Neural cell (in vitro differentiated cells): Measurements from ENCODE around the gene PCNX2. TPM values are rescaled to one million over a fixed set of nuclear protein-coding genes. Genes with fewer than 3 reads are reported as not detected.

Source experiments
- H2AFZ ChIP-seq: fragments of 200-600, 300-800 bp; sonication (generic), shearing (Covaris generic); 2 replicates; pipeline ENCODE4 v1.6.0; 2014; ENCODE audit warnings: low read depth, mild to moderate bottlenecking, antibody characterized with exemption, low read length, moderate library complexity
- H3F3A ChIP-seq: fragments of 200-600 bp; shearing (Covaris generic); 2 replicates; pipeline ENCODE4 v1.6.1; 2016; ENCODE audit warnings: mild to moderate bottlenecking, moderate library complexity, mixed read lengths, antibody characterized with exemption, low read length; ENCODE audit not compliant: insufficient read depth, poor library complexity, severe bottlenecking
- H3K27ac ChIP-seq: fragments of 200-600, 300-800 bp; sonication (generic), shearing (Covaris generic); 2 replicates; pipeline ENCODE4 v1.5.1; 2014; ENCODE audit warnings: mild to moderate bottlenecking, low read length, moderate library complexity
- H3K27me3 ChIP-seq: fragments of 300-800, 200-600 bp; sonication (generic), shearing (Covaris generic); 2 replicates; pipeline ENCODE4 v1.6.0; 2014; ENCODE audit warnings: mild to moderate bottlenecking, low read depth, low read length, moderate library complexity; ENCODE audit not compliant: insufficient read depth
- H3K36me3 ChIP-seq: fragments of 300-800, 200-600 bp; sonication (generic), shearing (Covaris generic); 2 replicates; pipeline ENCODE4 v1.5.1; 2014; ENCODE audit warnings: mild to moderate bottlenecking, antibody characterized with exemption, low read length, moderate library complexity; ENCODE audit not compliant: insufficient read depth
- H3K4me2 ChIP-seq: fragments of 300-800, 200-600 bp; sonication (generic), shearing (Covaris generic); 2 replicates; pipeline ENCODE4 v1.6.0; 2014; ENCODE audit warnings: mild to moderate bottlenecking, low read length
- H3K4me3 ChIP-seq: fragments of 300-800, 200-600 bp; sonication (generic), shearing (Covaris generic); 2 replicates; pipeline ENCODE4 v1.5.1; 2014; ENCODE audit warnings: mild to moderate bottlenecking, low read length, moderate library complexity
- H3K79me2 ChIP-seq: fragments of 200-600 bp; shearing (Covaris generic); replicated peaks from 2 replicates; pipeline ENCODE4 v1.6.0; 2014; ENCODE audit warnings: mild to moderate bottlenecking, low read length, moderate library complexity; ENCODE audit not compliant: insufficient read depth
- H3K9ac ChIP-seq: fragments of 300-800, 200-600 bp; sonication (generic), shearing (Covaris generic); 2 replicates; pipeline ENCODE4 v1.6.1; 2016; ENCODE audit warnings: mild to moderate bottlenecking, low read length, mixed read lengths
- H3K9me2 ChIP-seq: fragments of 200-600 bp; shearing (Covaris generic); 2 replicates; pipeline ENCODE4 v1.6.1; 2016; ENCODE audit warnings: mild to moderate bottlenecking, low read length, mixed read lengths; ENCODE audit not compliant: insufficient read depth
- H3K9me3 ChIP-seq: fragments of 200-600, 300-800 bp; sonication (generic), shearing (Covaris generic); 2 replicates; pipeline ENCODE4 v1.6.1; 2016; ENCODE audit warnings: mild to moderate bottlenecking, mixed run types, low read length, moderate library complexity, mixed read lengths
- H4K20me1 ChIP-seq: fragments of 200-600 bp; shearing (Covaris generic); 2 replicates; pipeline ENCODE4 v1.6.1; 2016; ENCODE audit warnings: mild to moderate bottlenecking, mixed run types; ENCODE audit not compliant: insufficient read depth
- EP300 ChIP-seq: fragments of 450-650 bp; conservative IDR thresholded peaks from 2 replicates; pipeline ENCODE4 v1.6.1; 2014; ENCODE audit warnings: antibody characterized with exemption, mild to moderate bottlenecking, moderate library complexity; ENCODE audit not compliant: poor library complexity, severe bottlenecking
- EZH2 ChIP-seq: fragments of 200-600, 300-800 bp; shearing (Covaris generic), sonication (generic); IDR thresholded peaks from 2 replicates; pipeline ENCODE4 v1.6.1; 2014; ENCODE audit warnings: antibody characterized with exemption, low read length, borderline replicate concordance, mild to moderate bottlenecking; ENCODE audit not compliant: insufficient read depth, poor library complexity, severe bottlenecking
- MXI1 ChIP-seq: fragments of 450-650 bp; conservative IDR thresholded peaks from 2 replicates; pipeline ENCODE4 v1.6.1; 2014; ENCODE audit warnings: antibody characterized with exemption, mild to moderate bottlenecking; ENCODE audit not compliant: poor library complexity, severe bottlenecking
- POLR2AphosphoS5 ChIP-seq: IDR thresholded peaks from 2 replicates; pipeline ENCODE4 v1.6.1; 2012
- RAD21 ChIP-seq: fragments of 450-650 bp; conservative IDR thresholded peaks from 2 replicates; pipeline ENCODE4 v1.6.1; 2014; ENCODE audit warnings: antibody characterized with exemption, mild to moderate bottlenecking, moderate library complexity
- SMC3 ChIP-seq: fragments of 450-650 bp; conservative IDR thresholded peaks from 2 replicates; pipeline ENCODE4 v1.6.1; 2014; ENCODE audit warnings: antibody characterized with exemption, mild to moderate bottlenecking, moderate library complexity; ENCODE audit not compliant: poor library complexity
- TAF1 ChIP-seq: IDR thresholded peaks from 2 replicates; pipeline ENCODE4 v1.6.1; 2012; ENCODE audit warnings: low read depth
- polyA plus RNA-seq: library from polyadenylated mRNA; depleted of rRNA; stranded (reverse); fragments of >200 nt; gene quantifications from 2 replicates; pipeline ENCODE4 v1.2.3, GENCODE V29; 2014
- TF ChIP-seq, protein P1 (sequence below): IDR thresholded peaks from 2 replicates; pipeline ENCODE4 v1.6.1; 2012; ENCODE audit warnings: borderline replicate concordance
- TF ChIP-seq, protein P2 (sequence below): fragments of 450-650 bp; IDR thresholded peaks from 2 replicates; pipeline ENCODE4 v1.5.1; 2014; ENCODE audit warnings: antibody characterized with exemption, mild to moderate bottlenecking, moderate library complexity; ENCODE audit not compliant: poor library complexity, severe bottlenecking

Gene PCNX2
- polyA plus RNA-seq, 1 donor from 2014 or later, result 17.2 TPM

DNA sequence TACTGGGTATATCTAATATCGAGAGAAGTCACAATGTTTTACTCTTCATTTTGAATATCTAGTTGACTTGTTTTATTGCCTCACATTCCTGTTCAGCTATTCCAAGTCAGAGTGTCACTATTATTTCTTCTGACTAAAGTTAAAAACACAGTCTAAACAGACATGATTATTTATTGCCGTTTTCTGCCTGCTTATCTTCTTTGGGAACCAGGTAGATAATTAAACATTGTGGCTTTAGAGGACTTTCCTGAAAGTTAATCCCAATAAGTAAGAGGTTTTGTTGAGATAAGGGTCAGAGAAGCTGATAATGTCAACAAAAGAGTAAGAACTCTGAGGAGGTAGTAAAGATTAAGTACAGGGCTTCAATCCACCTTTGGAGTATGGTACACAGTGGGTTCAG lies 53.8 kb downstream of the PCNX2 start:
- Histone ChIP-seq H2AFZ (no peak overlapping the region), H3K9me2 (no peaks in the 10 kb centered on the region), H3K9me3 (no peaks in the 10 kb centered on the region), H3K4me3 (no peak overlapping the region), H3K27ac (no peak overlapping the region), H3K79me2 (no peaks in the 10 kb centered on the region), H3K4me2 (no peak overlapping the region), H3K9ac (no peak overlapping the region), H3F3A (no peaks in the 10 kb centered on the region), H3K36me3 (no peaks in the 10 kb centered on the region), H4K20me1 (no peaks in the 10 kb centered on the region), H3K27me3 (no peaks in the 10 kb centered on the region)
- TF ChIP-seq RAD21 (no peak), TAF1 (no peak), EZH2 (no peak), POLR2AphosphoS5 (no peak), MXI1 (no peak), SMC3 (no peak), EP300 (no peak)
- TF ChIP-seq, protein P1, sequence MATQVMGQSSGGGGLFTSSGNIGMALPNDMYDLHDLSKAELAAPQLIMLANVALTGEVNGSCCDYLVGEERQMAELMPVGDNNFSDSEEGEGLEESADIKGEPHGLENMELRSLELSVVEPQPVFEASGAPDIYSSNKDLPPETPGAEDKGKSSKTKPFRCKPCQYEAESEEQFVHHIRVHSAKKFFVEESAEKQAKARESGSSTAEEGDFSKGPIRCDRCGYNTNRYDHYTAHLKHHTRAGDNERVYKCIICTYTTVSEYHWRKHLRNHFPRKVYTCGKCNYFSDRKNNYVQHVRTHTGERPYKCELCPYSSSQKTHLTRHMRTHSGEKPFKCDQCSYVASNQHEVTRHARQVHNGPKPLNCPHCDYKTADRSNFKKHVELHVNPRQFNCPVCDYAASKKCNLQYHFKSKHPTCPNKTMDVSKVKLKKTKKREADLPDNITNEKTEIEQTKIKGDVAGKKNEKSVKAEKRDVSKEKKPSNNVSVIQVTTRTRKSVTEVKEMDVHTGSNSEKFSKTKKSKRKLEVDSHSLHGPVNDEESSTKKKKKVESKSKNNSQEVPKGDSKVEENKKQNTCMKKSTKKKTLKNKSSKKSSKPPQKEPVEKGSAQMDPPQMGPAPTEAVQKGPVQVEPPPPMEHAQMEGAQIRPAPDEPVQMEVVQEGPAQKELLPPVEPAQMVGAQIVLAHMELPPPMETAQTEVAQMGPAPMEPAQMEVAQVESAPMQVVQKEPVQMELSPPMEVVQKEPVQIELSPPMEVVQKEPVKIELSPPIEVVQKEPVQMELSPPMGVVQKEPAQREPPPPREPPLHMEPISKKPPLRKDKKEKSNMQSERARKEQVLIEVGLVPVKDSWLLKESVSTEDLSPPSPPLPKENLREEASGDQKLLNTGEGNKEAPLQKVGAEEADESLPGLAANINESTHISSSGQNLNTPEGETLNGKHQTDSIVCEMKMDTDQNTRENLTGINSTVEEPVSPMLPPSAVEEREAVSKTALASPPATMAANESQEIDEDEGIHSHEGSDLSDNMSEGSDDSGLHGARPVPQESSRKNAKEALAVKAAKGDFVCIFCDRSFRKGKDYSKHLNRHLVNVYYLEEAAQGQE, result no peak
- TF ChIP-seq, protein P2, sequence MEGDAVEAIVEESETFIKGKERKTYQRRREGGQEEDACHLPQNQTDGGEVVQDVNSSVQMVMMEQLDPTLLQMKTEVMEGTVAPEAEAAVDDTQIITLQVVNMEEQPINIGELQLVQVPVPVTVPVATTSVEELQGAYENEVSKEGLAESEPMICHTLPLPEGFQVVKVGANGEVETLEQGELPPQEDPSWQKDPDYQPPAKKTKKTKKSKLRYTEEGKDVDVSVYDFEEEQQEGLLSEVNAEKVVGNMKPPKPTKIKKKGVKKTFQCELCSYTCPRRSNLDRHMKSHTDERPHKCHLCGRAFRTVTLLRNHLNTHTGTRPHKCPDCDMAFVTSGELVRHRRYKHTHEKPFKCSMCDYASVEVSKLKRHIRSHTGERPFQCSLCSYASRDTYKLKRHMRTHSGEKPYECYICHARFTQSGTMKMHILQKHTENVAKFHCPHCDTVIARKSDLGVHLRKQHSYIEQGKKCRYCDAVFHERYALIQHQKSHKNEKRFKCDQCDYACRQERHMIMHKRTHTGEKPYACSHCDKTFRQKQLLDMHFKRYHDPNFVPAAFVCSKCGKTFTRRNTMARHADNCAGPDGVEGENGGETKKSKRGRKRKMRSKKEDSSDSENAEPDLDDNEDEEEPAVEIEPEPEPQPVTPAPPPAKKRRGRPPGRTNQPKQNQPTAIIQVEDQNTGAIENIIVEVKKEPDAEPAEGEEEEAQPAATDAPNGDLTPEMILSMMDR, result no peak

- Histone ChIP-seq H3K4me2 (no peak overlapping the region), H3K27ac (no peak overlapping the region), H3K79me2 (no peaks in the 10 kb centered on the region), H3K9me3 (no peaks in the 10 kb centered on the region), H3K9ac (no peak overlapping the region), H4K20me1 (no peaks in the 10 kb centered on the region), H3K36me3 (no peaks in the 10 kb centered on the region), H3K9me2 (no peaks in the 10 kb centered on the region), H2AFZ (no peak overlapping the region), H3K27me3 (no peaks in the 10 kb centered on the region), H3K4me3 (no peak overlapping the region), H3F3A (no peaks in the 10 kb centered on the region)
- TF ChIP-seq RAD21, result peak; percentile 95
- peak; percentile 90 for TF ChIP-seq SMC3
- TF ChIP-seq EP300, result no peak
- no peak for TF ChIP-seq MXI1
- TF ChIP-seq POLR2AphosphoS5, result no peak
- TF ChIP-seq, protein P1, result no peak
- TF ChIP-seq, protein P2, result peak; percentile 89
- no peak for TF ChIP-seq EZH2
- TF ChIP-seq TAF1, result no peak
Observed at GRCh38 chr1:233240829-233241682, 54.5 kb downstream of the PCNX2 start.
